D721Med (cell line): Measurements from ENCODE around the gene ZNF613.

Source experiments
- DNase-seq: peaks from one replicate; pipeline ENCODE4 v3.0.0; 2011; ENCODE audit warnings: low spot score; ENCODE audit not compliant: insufficient read length
- FAIRE-seq: peaks from 2 replicates; lab custom pipeline; 2011; peaks lifted over from hg19 to GRCh38; lab: Jason Lieb, UNC
- CTCF ChIP-seq: IDR thresholded peaks from 2 replicates; pipeline ENCODE4 v1.5.1; 2012; ENCODE audit warnings: mild to moderate bottlenecking, control low read depth; ENCODE audit not compliant: insufficient read depth; ENCODE audit errors: missing control alignments

Gene ZNF613

GRCh38 chr19:51916167-51916566, 11.1 kb upstream of the ZNF613 start:
- DNase-seq (no peak), FAIRE-seq (no peak)
- no peak for TF ChIP-seq CTCF

GRCh38 chr19:51919606-51920005, 7.7 kb upstream of the ZNF613 start:
- FAIRE-seq (no peak), DNase-seq (no peak)
- TF ChIP-seq CTCF, result no peak

- DNase-seq, result no peak
- no peak for FAIRE-seq
- TF ChIP-seq CTCF, result no peak
Measured at GRCh38 chr19:51921949-51922348, 5.3 kb upstream of the ZNF613 start.

- FAIRE-seq (no peak), DNase-seq (no peak)
- no peak for TF ChIP-seq CTCF
Measured at GRCh38 chr19:51926426-51926783, 867 bp upstream of the ZNF613 start.

GRCh38 chr19:51927859-51928258, 587 bp downstream of the ZNF613 start:
- no peak for TF ChIP-seq CTCF
- no peak for FAIRE-seq
- no peak for DNase-seq

- FAIRE-seq (no peak), DNase-seq (no peak)
- no peak for TF ChIP-seq CTCF
Measured at GRCh38 chr19:51931921-51932320, 4.6 kb downstream of the ZNF613 start.

GRCh38 chr19:51938936-51939335, 11.7 kb downstream of the ZNF613 start:
- TF ChIP-seq CTCF, result no peak
- no peak for FAIRE-seq
- DNase-seq, result no peak
